HG03066 (cell line): ENCODE results near the gene CFL1.

Source experiments
- ATAC-seq: cut with Tn5 transposase; IDR thresholded peaks from one replicate; pipeline ENCODE4 v1.9.1; 2021; ENCODE audit warnings: low read depth; ENCODE audit not compliant: unreplicated experiment

The CFL1 gene

DNA sequence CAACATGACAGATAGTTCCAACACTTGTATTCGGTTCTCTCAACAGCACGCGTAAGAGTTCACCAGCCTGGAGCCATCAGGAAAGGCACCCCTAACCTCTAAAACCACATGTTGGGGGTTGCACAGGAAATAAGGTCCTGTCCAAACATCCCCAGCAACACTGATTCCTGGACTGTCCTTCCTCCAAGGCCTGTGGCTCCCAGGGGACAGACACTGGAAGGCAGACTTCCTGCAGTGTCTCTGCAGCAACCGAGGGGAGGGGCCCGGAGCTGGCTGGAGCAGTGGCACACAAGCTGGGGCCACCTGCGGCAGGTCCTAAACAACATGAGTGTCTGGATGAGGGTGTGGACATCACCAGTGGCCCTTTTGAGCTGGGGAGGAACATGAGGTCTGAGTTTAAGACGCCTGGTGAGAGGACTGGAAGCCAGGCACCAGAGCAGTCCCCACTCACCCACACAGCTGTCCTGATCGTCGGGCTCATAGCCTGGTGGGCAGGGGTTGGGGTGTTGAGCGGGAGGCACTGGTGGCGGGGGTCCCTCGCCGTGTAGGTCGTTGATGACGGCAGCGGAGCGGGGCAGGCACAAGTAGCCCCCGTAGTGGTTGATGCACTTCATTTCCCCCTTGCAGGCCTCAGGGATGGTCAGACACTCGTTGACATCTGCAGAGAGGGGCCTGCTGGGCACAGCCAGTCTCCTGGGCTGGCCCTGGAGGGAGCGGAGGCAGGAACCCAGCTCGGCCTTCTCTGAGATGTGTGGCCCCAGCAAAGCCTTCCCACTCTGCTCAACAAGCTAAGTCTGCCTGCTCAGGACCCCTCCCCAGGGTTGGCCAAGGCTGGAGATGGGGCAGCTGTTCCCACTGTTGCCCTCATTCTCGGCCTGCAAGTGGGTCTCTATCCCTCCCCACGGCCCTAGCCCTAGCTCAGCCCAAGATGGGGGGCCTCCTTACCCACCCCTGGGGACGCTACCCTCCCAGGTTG is 13.0 kb upstream of the CFL1 start:
- ATAC-seq, result no peak

DNA sequence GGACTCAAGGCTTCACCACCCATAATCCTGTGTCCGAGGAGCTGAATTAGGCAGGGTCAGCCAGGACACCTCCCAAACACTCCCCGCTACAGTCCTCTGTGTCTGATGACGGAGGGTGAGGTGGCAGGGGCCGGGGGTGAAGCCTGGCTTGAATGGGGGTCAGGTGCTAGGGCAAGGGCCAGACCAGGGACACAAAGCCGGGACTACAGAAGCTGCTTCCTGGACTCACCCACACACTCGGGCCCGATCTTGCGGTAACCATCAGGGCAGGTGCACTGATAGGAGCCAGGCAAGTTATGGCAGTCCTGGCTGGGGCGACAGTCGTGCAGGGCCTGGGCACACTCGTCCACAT is 12.3 kb upstream of the CFL1 start:
- ATAC-seq, result no peak

DNA sequence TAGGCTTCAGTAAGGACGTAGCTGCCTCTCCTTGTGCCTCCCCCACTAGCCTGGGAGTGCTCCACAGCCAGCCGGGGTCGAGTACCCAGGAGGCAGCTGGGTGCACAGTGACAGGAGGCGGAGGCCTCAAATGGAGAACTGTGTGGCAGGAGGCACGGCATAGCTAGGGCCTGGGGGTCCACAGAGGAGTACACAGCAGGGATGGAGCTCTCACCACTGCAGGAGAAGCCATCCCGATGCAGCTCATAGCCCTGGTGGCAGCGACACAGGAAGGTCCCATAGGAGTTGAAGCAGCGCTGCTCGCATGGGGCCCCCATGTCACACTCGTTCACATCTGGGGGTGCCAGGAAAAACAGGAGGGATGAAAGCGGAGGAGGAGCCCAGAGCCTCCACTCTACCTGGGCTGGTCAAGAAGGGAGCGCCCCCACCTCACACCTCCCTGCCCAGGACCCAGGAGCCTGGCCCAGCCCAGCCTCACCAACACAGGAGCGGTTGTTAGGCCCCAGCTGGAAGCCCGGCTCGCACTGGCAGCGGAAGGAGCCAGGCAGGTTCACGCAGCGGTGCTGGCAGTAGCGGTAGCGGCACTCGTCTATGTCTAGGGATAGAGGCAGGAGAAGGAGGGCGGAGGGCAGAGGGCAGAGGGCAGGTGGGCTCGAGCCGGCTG is 11.8 kb upstream of the CFL1 start:
- no peak for ATAC-seq

DNA sequence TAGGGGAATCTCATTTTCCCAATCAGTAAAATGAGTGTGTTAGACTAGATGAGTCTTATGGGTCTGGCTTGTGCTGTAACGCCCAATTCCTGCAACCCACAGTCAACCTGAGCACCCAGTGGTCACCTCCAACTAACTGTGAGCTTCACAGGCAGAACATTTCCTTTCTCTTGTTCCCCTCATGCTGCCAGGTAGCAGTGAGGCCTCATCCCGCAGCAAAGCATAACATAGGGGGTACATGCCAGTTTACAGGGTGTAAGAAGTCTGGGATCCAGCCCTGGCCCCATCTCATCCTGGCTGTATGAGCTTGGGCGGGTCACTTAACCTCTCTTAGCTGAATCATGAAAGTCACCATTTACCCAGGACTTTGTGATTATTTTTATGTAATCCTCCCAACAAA is 10.9 kb upstream of the CFL1 start:
- no peak for ATAC-seq

DNA sequence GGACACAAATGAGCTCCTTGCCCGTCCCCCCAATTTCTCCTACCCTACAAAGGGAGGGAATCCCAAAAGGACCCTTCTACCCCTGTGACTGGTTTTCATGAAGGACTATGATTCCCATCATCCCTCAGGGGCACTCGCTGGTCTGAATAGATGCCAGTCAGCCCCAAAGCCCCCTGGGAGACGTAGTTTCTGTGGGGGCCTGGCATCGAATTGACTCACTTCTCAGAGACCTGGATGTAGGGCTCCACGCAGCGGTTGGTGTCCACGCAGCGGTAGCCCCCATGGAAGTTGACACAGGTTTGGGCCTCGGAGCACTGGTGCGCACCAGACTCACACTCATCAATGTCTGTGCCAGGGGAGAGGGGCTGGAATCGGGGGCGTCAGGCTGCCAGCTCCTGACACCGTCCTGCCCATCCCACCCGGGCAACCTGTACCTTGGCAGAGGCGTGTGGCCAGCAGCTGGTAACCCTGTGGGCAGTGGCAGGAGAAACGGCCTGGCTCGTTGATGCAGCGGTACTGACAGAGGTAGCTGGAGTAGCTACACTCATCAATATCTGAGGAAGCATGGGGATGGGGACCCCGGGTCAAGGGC is 10.2 kb upstream of the CFL1 start:
- ATAC-seq, result no peak

DNA sequence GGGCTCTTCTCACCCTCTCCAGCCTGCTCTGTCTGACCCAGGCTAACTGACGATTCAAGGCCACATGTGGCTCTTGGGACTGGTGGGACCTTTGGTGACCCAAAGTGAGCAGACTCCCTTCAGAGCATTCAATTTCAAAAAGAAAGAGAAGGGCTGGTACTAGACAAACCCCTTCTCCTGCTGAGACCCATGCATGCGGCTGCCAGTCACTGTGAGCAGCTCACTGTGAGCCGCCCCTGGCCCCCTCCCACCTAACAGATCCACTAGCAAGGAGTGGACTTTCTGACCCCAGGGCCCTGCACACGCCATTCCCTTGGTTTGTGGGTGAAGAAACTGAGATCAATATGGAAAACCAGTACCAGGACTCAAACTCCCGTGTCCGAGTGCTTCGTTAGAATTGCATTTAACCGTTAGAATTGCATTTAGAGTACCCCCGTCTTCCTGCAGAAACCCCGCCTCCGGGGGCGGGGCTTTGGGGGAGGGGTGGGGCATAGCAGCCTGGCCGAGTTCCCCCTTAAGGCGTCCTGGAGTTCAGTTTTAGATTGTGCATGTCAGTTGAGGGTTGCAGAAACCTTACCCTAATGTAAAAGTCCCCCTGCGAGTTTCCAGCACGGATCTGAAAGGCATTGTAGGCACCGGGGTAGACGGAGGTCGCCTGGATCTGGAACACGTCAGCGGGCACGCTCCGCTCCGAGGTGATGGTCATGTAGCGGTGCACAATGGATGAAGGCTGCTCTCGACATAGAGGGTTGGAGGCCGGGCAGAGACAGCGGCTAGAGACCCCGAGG is 9.5 kb upstream of the CFL1 start:
- ATAC-seq, result no peak

DNA sequence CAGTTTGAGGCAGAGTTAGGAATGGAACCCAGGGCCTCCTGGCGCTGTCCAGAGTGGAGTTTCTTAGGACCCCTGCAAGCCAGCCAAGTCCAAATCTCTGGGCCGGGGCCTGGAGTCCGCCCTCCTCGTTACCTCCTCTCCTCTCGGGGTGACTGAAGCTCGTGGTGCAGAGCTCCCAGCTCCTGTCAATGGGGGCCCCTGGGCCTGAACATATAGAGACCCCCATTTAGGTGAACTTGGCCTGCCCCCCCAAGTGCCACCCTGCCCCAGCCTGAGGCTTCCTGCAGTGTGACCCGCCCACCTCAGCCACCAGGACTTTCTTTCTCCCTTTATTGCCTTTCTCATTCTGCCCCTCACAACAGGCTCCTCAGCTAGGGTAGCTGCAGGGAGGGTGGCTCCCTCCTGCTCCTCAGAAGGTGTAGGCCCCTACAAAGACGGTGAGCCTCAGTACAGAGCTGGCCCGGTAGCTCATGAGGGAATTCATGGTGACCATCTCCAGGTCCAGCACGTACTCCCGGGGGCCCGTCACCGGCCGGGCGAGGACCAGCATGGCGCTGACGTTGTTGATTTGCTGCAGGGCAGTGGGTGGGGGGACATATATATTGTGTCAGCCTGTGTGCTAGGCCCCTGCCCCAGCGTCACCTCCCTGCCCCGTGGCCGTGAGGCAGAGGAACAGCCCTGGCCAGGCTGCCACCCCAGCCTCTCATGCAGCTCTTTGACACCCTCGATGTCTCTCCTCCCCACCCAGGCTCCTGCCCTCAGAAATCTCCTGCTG is 8.7 kb upstream of the CFL1 start:
- ATAC-seq, result no peak

DNA sequence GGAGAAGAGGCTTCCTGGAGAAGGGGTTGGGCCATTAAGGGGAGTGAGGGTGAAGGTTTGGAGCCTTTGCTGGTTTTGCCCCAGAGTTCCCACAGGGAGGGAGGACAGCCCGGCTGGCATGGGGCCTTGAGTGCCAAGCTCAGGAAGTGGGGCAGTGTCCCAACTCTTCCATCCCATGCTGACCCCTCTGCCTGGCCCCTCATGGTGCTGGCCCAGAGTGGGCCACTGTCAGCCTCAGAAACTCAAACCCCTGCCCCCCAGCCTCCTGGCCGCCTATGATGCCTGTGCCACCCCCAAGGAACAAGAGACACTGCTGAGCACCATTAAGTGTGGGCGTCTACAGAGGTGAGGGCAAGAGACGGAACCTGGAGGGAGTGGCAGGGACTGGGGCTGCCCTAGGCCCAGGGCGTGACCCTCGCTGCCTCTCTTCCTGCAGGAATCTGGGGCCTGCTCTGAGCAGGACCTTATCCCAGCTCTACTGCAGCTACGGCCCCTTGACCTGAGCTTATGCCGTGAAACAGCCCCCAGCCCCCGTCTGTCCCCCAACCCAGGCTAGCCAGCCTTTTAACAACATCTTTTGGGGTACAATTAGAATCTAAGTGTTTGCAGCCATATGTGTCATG is 7.7 kb upstream of the CFL1 start:
- no peak for ATAC-seq

DNA sequence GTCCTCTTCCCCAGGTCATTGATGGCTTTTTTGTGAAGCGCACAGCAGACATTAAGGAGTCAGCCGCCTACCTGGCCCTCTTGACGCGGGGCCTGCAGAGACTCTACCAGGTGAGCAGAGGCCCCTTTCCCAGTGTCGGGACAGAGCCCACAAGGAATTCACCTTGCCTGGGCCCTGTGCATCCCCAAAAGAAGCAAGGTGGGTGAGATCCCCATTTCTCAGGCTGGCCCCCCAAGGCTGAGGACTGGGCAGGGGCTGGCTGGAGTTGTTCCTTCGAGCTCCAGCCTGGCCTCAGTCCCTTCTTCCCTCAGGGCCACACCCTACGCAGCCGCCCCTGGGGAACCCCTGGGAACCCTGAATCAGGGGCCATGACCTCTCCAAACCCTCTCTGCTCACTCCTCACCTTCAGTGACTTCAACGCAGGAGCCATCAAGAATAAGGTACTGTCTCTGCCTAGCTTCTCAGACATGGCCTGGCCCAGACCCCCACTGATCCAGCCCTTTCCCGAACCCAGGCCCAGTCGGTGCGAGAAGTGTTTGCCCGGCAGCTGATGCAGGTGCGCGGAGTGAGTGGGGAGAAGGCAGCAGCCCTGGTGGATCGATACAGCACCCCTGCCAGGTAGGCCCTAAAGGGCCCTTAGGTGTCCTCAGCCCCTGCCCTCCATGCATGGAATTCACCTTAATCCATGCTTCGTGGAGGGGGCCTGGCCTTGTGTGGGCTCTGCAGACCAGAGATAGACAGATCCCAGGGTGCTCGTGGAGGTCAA is 6.9 kb upstream of the CFL1 start:
- ATAC-seq, result no peak

DNA sequence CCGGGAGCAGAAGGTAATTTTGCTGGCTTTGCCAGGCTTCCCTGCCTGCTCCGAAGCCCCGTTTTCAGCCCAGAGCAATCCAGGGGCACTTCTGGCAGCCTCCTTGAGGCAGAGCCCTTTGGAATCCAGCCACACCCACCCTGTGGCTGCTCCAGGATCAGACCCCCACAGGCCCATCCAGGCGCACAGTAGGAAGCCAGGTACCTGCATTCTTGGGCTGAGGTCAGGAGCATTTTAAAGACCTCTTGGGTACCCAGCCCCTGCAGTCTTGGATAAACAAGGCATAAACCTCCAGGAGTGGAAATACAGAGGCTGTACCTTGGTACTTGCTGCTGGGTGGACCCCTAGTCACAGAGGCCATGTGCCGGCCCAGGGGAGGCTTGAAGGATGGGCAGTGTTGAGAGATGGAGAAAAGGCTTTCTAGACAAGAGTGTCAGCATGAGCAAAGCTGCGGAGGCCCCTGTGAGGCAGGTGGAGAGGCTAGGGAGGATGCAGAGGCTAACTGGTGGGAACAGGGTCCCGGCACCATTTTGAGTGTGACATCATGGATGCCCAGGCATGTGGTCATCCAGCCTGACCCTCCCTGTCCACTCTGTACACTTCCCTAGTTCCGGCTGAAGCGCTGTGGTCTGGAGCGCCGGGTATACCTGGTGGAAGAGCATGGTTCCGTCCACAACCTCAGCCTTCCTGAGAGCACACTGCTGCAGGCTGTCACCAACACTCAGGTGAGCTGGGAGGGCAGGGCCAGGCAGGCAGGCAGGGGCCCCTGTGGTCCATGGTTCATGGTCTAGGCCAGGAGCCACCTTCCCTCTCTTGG is 6.1 kb upstream of the CFL1 start:
- ATAC-seq, result no peak

DNA sequence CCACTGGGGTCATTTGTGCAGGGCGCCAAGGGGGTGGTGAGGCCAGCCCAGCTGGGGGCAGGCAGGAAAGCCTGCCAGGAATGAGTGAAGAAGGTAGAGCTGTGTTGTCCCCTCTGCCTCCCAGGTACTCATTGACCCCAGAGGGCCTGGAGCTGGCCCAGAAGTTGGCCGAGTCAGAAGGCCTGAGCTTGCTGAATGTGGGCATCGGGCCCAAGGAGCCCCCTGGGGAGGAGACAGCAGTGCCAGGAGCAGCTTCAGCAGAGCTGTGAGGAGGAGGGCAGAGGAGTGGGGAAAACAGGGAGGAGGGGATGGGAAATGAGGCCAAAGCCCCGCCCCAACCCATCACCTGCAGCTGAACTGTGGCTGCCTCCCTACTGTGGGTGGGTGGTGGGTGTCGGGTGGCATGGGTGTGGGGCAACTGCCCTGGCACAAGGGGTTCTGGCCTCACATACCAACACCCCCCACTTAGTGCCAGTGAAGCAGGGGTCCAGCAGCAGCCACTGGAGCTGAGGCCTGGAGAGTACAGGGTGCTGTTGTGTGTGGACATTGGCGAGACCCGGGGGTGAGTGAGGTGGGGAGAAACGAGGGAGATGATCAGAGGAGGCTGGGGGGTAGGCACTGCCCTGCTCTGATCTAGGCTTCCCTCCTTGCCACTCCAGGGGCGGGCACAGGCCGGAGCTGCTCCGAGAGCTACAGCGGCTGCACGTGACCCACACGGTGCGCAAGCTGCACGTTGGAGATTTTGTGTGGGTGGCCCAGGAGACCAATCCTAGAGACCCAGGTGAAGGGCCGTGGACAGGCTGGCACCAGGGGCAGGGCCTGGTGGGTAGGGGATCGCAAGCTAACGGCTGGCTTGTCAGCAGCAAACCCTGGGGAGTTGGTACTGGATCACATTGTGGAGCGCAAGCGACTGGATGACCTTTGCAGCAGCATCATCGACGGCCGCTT is 5.2 kb upstream of the CFL1 start:
- ATAC-seq, result no peak

DNA sequence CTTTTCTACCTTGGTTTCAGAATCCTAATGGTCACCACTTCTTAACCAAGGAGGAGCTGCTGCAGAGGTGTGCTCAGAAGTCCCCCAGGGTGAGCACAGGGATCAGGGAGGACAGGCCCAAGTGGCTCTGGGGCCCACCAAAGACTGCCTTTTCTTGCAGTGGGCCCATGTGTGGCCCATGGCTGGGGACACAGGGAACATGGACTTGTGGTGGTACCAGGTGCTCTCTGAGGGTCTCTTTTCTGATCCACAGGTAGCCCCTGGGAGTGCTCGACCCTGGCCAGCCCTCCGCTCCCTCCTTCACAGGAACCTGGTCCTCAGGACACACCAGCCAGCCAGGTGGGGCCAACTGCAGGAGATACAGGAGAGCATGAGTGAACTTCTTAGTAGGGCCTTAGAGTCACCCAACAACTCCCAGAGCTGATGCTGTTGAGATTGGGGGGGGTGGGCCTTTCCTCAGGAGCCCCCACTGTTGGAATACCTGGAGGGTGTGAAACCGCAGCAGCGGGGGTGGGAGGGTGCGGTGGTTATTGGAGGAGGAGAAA is 4.3 kb upstream of the CFL1 start:
- ATAC-seq, result no peak

DNA sequence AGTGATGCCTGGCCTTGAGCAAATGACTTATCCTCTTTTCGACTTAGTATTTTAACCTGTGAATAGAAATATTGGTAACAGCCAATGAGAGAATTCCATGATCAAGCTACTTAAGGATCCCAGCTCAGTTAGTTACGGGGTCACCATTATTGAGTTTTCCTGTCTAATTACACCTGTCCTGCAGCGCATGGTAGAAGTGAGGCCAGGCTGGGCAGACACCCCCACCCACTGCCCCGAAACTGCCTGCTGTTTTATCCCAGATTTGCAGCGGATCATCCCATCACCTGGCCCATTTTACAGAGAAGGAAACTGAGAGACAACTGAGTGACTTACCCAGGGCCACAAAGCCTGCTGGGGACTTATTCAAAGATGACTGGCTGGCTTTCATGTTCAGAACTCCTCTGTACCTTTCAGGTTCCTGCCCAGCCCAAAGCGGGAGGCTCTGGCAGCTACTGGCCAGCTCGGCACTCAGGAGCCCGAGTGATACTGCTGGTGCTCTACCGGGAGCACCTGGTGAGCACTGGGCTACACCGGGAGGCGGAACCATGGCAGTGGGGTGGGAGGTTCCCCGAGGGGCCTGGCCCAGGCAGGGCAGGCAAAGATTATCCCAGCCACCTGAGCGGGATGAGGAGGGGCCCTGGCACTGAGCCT is 3.7 kb upstream of the CFL1 start:
- ATAC-seq, result no peak

DNA sequence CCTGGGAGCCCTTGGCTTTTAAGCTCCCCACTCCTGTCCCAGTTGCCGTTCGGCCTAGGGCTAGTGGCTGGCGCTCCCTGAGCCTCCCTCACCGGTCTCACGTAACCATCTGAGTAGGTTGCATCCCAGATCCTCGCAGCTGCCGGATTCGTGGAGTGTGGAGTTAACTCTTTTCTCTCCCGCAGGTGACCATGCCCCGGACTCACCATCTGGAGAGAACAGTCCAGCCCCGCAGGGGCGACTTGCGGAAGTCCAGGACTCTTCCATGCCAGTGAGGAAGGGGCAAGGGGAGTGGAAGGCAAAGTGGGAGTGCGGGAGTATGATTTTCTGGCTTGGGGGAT is 3.2 kb upstream of the CFL1 start:
- ATAC-seq, result no peak

DNA sequence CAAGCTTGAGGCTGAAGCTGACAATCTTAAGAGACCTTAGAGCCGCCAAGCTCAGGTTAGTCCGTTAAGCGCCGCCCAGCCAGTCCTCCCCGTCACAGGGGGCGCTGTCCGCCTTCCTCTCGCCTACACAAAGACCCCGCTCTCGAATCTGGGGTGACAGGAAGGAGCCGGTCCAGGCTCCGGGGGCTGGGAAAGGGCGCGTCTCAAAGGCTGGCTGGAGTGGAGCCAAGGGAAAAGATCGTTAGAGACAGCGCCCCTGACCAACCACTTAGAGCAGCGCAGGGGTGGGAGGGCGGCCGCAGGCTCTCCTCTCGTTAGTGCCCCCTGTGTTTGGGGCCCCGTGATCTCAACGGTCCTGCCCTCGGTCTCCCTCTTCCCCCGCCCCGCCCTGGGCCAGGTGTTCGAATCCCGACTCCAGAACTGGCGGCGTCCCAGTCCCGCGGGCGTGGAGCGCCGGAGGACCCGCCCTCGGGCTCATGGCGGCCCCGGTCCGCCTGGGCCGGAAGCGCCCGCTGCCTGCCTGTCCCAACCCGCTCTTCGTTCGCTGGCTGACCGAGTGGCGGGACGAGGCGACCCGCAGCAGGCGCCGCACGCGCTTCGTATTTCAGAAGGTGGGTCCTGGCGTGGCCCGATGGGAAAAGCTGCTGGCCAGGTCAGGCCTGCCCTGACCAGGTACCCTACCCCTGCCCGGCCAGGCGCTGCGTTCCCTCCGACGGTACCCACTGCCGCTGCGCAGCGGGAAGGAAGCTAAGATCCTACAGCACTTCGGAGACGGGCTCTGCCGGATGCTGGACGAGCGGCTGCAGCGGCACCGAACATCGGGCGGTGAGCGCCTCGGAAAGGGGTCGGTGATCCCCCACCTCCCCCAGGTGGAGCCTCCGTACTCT is 2.5 kb upstream of the CFL1 start, which contains the start of gene MUS81:
Gene MUS81, plus strand, starts transcription at position 156 of the 887 bp plus-strand sequence. Its CDS starts 321 bp downstream, at position 477.
- no peak for ATAC-seq
